GM20000 (cell line): ENCODE measurements around the gene SLC1A2.

Experiments used
- DNase-seq: peaks from one replicate; pipeline ENCODE4 v3.0.0; 2012; ENCODE audit warnings: low spot score
- CTCF ChIP-seq: IDR thresholded peaks from 2 replicates; pipeline ENCODE4 v1.5.1; 2012; ENCODE audit warnings: mild to moderate bottlenecking, control low read depth; ENCODE audit errors: extremely low read depth, missing control alignments

SLC1A2 gene

DNA sequence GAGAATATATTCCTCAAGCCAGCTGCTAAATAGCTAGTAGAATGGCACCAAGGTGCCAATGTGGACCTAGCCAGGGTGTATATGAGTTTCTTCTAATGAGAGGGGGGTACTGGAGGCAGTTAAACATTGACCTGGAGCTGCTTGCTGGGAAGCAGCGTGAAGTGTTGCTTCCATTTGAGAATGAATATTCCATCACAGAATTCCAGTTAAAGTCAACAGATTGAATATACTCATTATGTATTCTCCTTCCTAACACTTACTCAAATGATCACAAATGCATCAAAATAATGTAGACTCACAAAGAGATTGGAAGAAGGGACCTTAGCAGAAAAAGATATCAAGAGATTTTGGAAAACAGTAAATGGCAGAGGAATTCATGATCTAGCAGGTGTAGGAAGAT is 178.3 kb downstream of the SLC1A2 start:
- no peak for TF ChIP-seq CTCF
- no peak for DNase-seq

DNA sequence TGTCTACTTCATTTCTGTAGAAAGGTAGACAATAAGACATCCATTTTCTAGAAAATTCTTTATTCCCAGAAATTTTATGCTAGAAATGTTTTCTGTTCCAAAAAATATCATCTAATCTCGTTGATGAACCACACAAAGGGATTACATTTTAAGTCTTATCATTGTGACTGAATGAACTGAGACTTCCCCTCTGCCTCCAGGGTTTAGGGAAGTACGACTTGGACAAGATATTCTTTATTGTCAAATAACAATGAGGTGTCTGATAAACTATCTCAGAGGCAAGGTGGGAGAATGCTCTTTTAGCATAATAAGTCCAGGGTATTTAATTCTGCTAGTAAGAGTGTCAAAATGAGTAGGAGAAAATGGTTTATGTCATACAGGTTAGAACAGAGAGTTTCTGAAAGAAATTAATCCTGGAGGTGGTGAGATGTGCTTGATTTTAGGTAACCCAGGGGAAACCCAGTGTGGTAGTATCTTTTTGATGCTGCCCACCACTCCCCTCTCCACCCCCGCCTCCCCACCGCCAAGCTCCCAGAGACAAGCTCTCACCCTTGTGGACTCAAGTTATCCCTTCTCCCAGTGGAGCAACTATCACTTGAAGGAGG is 179.8 kb downstream of the SLC1A2 start:
- no peak for TF ChIP-seq CTCF
- DNase-seq = no peak

DNA sequence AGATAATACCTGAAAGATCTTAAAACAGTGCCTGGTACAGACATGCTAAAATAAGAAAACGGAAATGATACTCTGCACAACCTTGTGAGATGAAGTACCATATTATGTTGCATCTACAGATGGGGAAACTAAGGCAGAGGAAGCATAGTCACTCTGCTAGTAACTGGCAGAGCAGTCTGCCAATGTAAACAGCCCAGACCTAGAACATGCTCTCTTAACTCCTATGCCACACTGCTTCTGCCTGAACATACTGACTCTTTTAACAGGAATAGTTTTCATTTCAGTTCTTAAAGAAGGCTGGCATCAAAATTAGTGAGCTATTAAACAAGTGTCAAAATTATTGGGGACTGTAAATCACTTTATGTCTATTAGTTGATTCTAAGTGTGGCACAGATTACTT is 180.5 kb downstream of the SLC1A2 start:
- DNase-seq = no peak
- no peak for TF ChIP-seq CTCF

DNA sequence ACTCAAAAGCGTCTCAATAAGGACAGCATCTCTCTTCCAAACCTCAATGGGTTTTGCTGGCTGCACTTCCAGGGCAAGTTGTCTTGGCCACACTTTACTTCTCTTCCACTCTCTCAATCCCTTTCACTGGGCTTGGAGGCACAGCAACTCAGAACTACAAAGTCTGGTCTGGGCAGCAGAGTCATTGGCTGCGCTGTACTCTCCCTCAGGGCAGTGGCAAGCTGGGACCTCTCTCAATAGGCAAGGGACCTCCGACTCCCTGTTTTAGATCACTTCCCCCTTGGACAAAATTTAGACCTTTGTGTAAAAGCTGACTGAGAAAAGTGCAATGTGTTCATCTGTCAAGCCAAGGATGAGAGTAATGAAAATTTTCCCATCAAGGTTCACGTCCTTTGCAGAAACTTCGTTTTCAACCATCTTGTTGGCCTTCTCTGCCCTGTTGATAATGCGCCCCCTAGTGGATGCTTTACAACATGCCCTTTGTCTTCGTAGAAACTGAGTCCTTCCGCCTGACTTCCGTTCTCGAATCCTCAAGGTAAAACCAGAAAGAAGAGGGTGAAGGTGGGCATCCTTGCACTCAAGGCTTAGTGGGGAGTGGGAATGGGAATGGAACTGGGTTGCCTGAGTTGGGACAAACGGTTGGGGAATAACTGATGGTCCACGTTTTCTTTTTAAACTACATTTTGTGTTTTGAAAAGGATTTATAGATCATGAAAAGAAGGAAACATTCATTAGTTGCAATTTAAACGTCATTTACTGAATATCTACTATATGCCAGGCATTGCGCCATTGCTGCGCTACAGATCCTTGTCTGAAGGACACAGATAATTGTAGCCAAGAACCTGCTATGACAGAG is 181.3 kb downstream of the SLC1A2 start:
- TF ChIP-seq CTCF = peak; percentile 60
- peak; percentile 54 for DNase-seq

- DNase-seq = no peak
- no peak for TF ChIP-seq CTCF
Observed at GRCh38 chr11:35237351-35237750, 182.0 kb downstream of the SLC1A2 start.

GRCh38 chr11:35236667-35237003 is 182.7 kb downstream of the SLC1A2 start:
- no peak for TF ChIP-seq CTCF
- no peak for DNase-seq

GRCh38 chr11:35235936-35236666 is 183.3 kb downstream of the SLC1A2 start:
- TF ChIP-seq CTCF = no peak
- DNase-seq = no peak
